IMR-90 (cell line): ENCODE measurements around the gene MYOC. TPM values are rescaled to one million over a fixed set of nuclear protein-coding genes. Genes with fewer than 3 reads are reported as not detected.

ENCODE experiments used
- ATAC-seq: fragments of 200-7000 bp; cut with Tn5 transposase; 2 replicates; pipeline ENCODE4 v1.9.1; 2020; ENCODE audit warnings: low read depth, mild to moderate bottlenecking, moderate library complexity
- BruUV-seq: library from RNA; stranded (reverse); fragments of 400-500 nt; replicated peaks from 2 replicates; lab custom pipeline; 2021; lab: Mats Ljungman, UMichigan
- CTCF ChIA-PET: fragments of 300-600 bp; formaldehyde crosslinking; extraction: SDS; loops from one replicate; lab custom pipeline; 2021; ENCODE audit warnings: antibody characterized with exemption; lab: Yijun Ruan, JAX
- POLR2A ChIA-PET: fragments of 300-600 bp; sonication (Branson Sonifier 250); formaldehyde crosslinking; loops from one replicate; lab custom pipeline; 2022; ENCODE audit warnings: antibody characterized with exemption; ENCODE audit not compliant: unreplicated experiment; lab: Charles Lee
- DNase-seq: peaks from one replicate; pipeline ENCODE4 v3.0.0; 2013
- H2AFZ ChIP-seq: replicated peaks from 2 replicates; pipeline ENCODE3; 2013; ENCODE audit warnings: low read length, mild to moderate bottlenecking; ENCODE audit not compliant: poor library complexity
- H2AK5ac ChIP-seq: 2 replicates; pipeline ENCODE4 v1.6.1; 2013; ENCODE audit warnings: low read depth, low read length, inconsistent platforms
- H2AK9ac ChIP-seq: replicated peaks from 2 replicates; pipeline ENCODE3; 2013; ENCODE audit warnings: mild to moderate bottlenecking, low read depth, low read length, moderate library complexity; ENCODE audit not compliant: poor library complexity
- H2BK120ac ChIP-seq: 2 replicates; pipeline ENCODE4 v1.6.1; 2013; ENCODE audit warnings: low read depth, low read length, inconsistent platforms
- H2BK15ac ChIP-seq: 3 replicates; pipeline ENCODE4 v1.6.1; 2013; ENCODE audit warnings: low read depth, low read length, inconsistent platforms
- H2BK20ac ChIP-seq: 2 replicates; pipeline ENCODE4 v1.6.1; 2013; ENCODE audit warnings: low read depth, mild to moderate bottlenecking, inconsistent platforms, low read length, moderate library complexity
- H2BK5ac ChIP-seq: 2 replicates; pipeline ENCODE4 v1.6.1; 2013; ENCODE audit warnings: mild to moderate bottlenecking, low read depth, low read length, inconsistent platforms; ENCODE audit not compliant: poor library complexity, severe bottlenecking
- H3K14ac ChIP-seq: replicated peaks from 2 replicates; pipeline ENCODE4 v1.6.1; 2013; ENCODE audit warnings: low read depth, low read length, inconsistent platforms
- H3K18ac ChIP-seq: 2 replicates; pipeline ENCODE4 v1.6.1; 2013; ENCODE audit warnings: low read depth, low read length, control low read depth
- H3K23ac ChIP-seq: 2 replicates; pipeline ENCODE4 v1.6.1; 2013; ENCODE audit warnings: low read depth, low read length, inconsistent platforms
- H3K27ac ChIP-seq: 2 replicates; pipeline ENCODE4 v1.5.1; 2013; ENCODE audit warnings: mild to moderate bottlenecking, control low read depth, low read length; ENCODE audit not compliant: insufficient read depth
- H3K27me3 ChIP-seq: 2 replicates; pipeline ENCODE4 v1.6.1; 2013; ENCODE audit warnings: low read length; ENCODE audit not compliant: control insufficient read depth, insufficient read depth
- H3K36me3 ChIP-seq: 2 replicates; pipeline ENCODE4 v1.6.1; 2013; ENCODE audit warnings: low read length, mixed read lengths; ENCODE audit not compliant: control insufficient read depth, insufficient read depth
- H3K4ac ChIP-seq: 2 replicates; pipeline ENCODE4 v1.6.1; 2013; ENCODE audit warnings: low read depth, low read length, inconsistent platforms
- H3K4me1 ChIP-seq: 2 replicates; pipeline ENCODE4 v1.6.1; 2013; ENCODE audit warnings: low read length, mixed read lengths; ENCODE audit not compliant: control insufficient read depth, insufficient read depth
- H3K4me2 ChIP-seq: 2 replicates; pipeline ENCODE4 v1.6.1; 2013; ENCODE audit warnings: low read depth, mild to moderate bottlenecking, control low read depth, low read length, moderate library complexity
- H3K4me3 ChIP-seq: 2 replicates; pipeline ENCODE4 v1.5.1; 2013; ENCODE audit warnings: low read depth, mild to moderate bottlenecking, control low read depth, low read length, moderate library complexity; ENCODE audit not compliant: insufficient read depth
- H3K56ac ChIP-seq: 2 replicates; pipeline ENCODE4 v1.6.1; 2013; ENCODE audit warnings: low read length, inconsistent platforms; ENCODE audit not compliant: insufficient read depth; ENCODE audit errors: extremely low read depth
- H3K79me1 ChIP-seq, 2 experiments: 2 replicates each; pipeline ENCODE4 v1.6.1; 2013; ENCODE audit warnings: low read length in 2 of 2, inconsistent platforms in 1 of 2, low read depth in 1 of 2
- H3K9ac ChIP-seq: 2 replicates; pipeline ENCODE4 v1.6.1; 2013; ENCODE audit warnings: low read depth, low read length, control low read depth
- H3K9me1 ChIP-seq: 2 replicates; pipeline ENCODE4 v1.6.1; 2013; ENCODE audit warnings: low read length, inconsistent platforms; ENCODE audit not compliant: insufficient read depth
- H3K9me3 ChIP-seq: 2 replicates; pipeline ENCODE4 v1.6.1; 2013; ENCODE audit warnings: low read length; ENCODE audit not compliant: control insufficient read depth, insufficient read depth
- H4K20me1 ChIP-seq: 2 replicates; pipeline ENCODE4 v1.6.1; 2013; ENCODE audit warnings: low read length, inconsistent platforms; ENCODE audit not compliant: insufficient read depth
- H4K5ac ChIP-seq: 2 replicates; pipeline ENCODE4 v1.6.1; 2013; ENCODE audit warnings: mild to moderate bottlenecking, low read depth, low read length, control low read depth
- H4K8ac ChIP-seq, 2 experiments: 2 replicates each; pipeline ENCODE4 v1.6.1; 2013; ENCODE audit warnings: low read depth in 2 of 2, low read length in 2 of 2, control low read depth in 1 of 2, inconsistent platforms in 1 of 2
- H4K91ac ChIP-seq: 2 replicates; pipeline ENCODE4 v1.6.1; 2013; ENCODE audit warnings: low read depth, low read length, inconsistent platforms; ENCODE audit not compliant: insufficient read depth
- CEBPB ChIP-seq: IDR thresholded peaks from 2 replicates; pipeline ENCODE4 v1.6.1; 2012; ENCODE audit warnings: low read depth, low read length, improper control_type of control experiment
- ELK1 ChIP-seq: fragments of 150-350 bp; IDR thresholded peaks from 2 replicates; pipeline ENCODE4 v1.6.1; 2016; ENCODE audit warnings: low read depth, mild to moderate bottlenecking, low read length, moderate library complexity, borderline replicate concordance
- POLR2A ChIP-seq: IDR thresholded peaks from 2 replicates; pipeline ENCODE4 v1.6.1; 2012; ENCODE audit warnings: mild to moderate bottlenecking, low read depth, low read length
- RAD21 ChIP-seq: IDR thresholded peaks from 2 replicates; pipeline ENCODE4 v1.6.1; 2012; ENCODE audit warnings: low read length, improper control_type of control experiment
- WGBS, 2 experiments: methylation state at CpG; one replicate each; pipeline versions ENCODE4 v1.1.5 to v1.1.7; 2013; ENCODE audit warnings: missing lambda C conversion rate in 2 of 2; ENCODE audit not compliant: insufficient read length in 1 of 2; ENCODE audit errors: extremely low coverage in 2 of 2; 5-methylcytosine and 5-hydroxymethylcytosine counted together
- dilution Hi-C: fragments of 300-500 bp; cut with HindIII; formaldehyde crosslinking; loops from one replicate; pipeline ENCODE4 v1.14.3; 2018; ENCODE audit warnings: low sequenced_read_pairs; ENCODE audit not compliant: unreplicated experiment
- in situ Hi-C: fragments of 300-500 bp; cut with MboI; formaldehyde crosslinking; loops from 3 replicates; pipeline ENCODE4 v1.14.3; 2019; ENCODE audit warnings: low sequenced_read_pairs, inconsistent platforms, mixed read lengths
- intact Hi-C: fragments of 100-400 bp; cut with micrococcal nuclease; formaldehyde crosslinking; loops from 2 replicates; pipeline ENCODE4 v1.10.0; 2022
- polyA plus RNA-seq, 3 experiments: library from polyadenylated mRNA; depleted of rRNA; stranded (reverse); fragments of >200 nt; gene quantifications; 2 replicates each; pipeline ENCODE4 v1.2.3, GENCODE V29; 2012; ENCODE audit warnings: low replicate concordance in 1 of 3
- total RNA-seq: library from RNA; depleted of rRNA; stranded (reverse); fragments of >200 nt; gene quantifications from 2 replicates; pipeline ENCODE4 v1.2.3, GENCODE V29; 2012

MYOC gene
- total and polyA plus RNA-seq, 2 of the 4 experiments (the other 2 are of a cell fraction), result not detected

GRCh38 chr1:171636141-171636540 lies 16.3 kb downstream of the MYOC start:
- Histone ChIP-seq H3K36me3 (no peaks in the 10 kb centered on the region), H3K4ac (no peak overlapping the region), H3K27ac (no peak overlapping the region), H3K4me1 (no peaks in the 10 kb centered on the region), H2AK9ac (no peak overlapping the region), H3K4me2 (no peak overlapping the region), H4K20me1 (no peaks in the 10 kb centered on the region; the same call in 1 of the 2 replicates), H3K23ac (no peak overlapping the region), H2BK15ac (no peak overlapping the region), H3K14ac (no peak overlapping the region), H2AFZ (no peak overlapping the region), H4K8ac (no peak overlapping the region), H3K9ac (no peak overlapping the region), H2BK20ac (no peak overlapping the region), H3K79me1 (no peaks in the 10 kb centered on the region), H2AK5ac (no peak overlapping the region), H3K4me3 (no peak overlapping the region), H3K18ac (no peak overlapping the region), H3K9me3 (no peaks in the 10 kb centered on the region), H4K91ac (no peak overlapping the region), H2BK5ac (no peak overlapping the region), H3K56ac (no peak overlapping the region), H2BK120ac (no peak overlapping the region), H3K27me3 (no peaks in the 10 kb centered on the region; the same call in 1 of the 2 replicates), H4K5ac (no peak overlapping the region), H3K9me1 (no peaks in the 10 kb centered on the region)
- ATAC-seq, result no peak
- TF ChIP-seq CEBPB, result no peak
- TF ChIP-seq RAD21, result no peak
- no peak for TF ChIP-seq POLR2A
- no peak for TF ChIP-seq ELK1
- no TSS peak for BruUV-seq
- in situ Hi-C loops, result no loop called here
- POLR2A ChIA-PET, result no interaction called here
- intact Hi-C loops, result no loop called here
- CTCF ChIA-PET, result interaction anchor here (0.8 to 1.4 kb wide), 2 partner anchors 9 kb away, joined by 3 to 5 read pairs; no protein-coding TSS in a partner anchor
- DNase-seq, result no peak
- WGBS, 2 experiments, result 80% methylated on average over 3 of the region's 11 CpGs; no CpG with 5 or more reads in 1 of the 2 experiments
- dilution Hi-C loops, result no loop called here
